Erythroblast (primary cell): ENCODE measurements around the gene TBC1D16.

Experiments
- GATA1 ChIP-seq: IDR thresholded peaks from 2 replicates; pipeline ENCODE4 v1.6.1; 2011; ENCODE audit warnings: low read depth, mild to moderate bottlenecking, control low read depth, low read length, moderate library complexity
- POLR2A ChIP-seq: IDR thresholded peaks from 2 replicates; pipeline ENCODE4 v1.6.1; 2011; ENCODE audit warnings: mild to moderate bottlenecking, low read length

DNA sequence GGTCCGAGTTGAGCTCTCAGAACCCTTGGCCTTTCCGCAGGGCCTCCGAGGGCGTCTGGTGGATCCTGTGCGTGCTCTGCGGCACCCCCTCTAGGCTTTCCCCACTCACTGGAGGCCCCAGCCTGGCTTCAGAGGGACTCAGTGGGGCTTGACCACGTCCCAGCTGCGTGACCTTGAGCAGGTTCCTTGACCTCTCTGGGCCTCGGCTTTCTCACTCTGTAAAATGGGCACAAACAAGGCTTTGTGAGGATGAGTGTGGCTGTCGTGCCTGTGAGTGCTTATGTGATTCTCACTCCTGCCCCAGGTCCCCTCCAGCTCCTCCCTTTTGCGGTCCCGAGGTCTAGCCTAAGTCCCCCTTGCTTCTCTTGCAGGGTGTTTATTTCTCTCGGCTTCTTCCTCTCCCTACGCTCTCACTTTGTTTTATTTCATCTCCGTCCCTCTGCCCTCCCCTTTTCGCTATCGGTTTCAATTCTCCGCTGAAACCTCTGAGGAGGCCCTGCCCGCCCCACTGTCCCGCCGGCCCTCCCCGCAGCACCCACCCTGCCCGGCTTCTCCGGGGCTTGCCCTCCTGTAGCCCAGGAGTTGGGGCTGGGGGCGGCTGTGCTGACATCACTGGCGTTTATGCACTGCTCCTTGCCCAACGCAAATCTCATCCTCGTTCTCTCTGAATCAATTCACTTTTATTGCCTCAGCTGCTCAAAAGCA lies 114.1 kb downstream of the TBC1D16 start:
- TF ChIP-seq POLR2A (no peak), GATA1 (no peak)
